Stimulated activated CD8-positive, alpha-beta memory T cell treated with anti-CD3 and anti-CD28 coated beads, Interleukin-4, amount 100 ng/mL, for 1 hour (primary cell): ENCODE results near the gene HHATL.
"Not testable (repeated sequence)": the region's sequence is repeated elsewhere in the genome, so short reads cannot be mapped to it uniquely, and the experiment has no call there.

Experiments used
- DNase-seq, 2 donors: peaks; one replicate each; pipeline ENCODE4 v3.0.0-alpha.2; 2020; ENCODE audit warnings: low read depth in 2 of 2, low spot score in 1 of 2

Gene HHATL

GRCh38 chr3:42734263-42734860 lies 31.8 kb upstream of the HHATL start:
- no peak for DNase-seq

GRCh38 chr3:42733501-42734262 lies 31.1 kb upstream of the HHATL start:
- DNase-seq = no peak

GRCh38 chr3:42732829-42733459 lies 30.3 kb upstream of the HHATL start:
- no peak for DNase-seq

- no peak for DNase-seq
Observed at GRCh38 chr3:42732196-42732828, 29.7 kb upstream of the HHATL start.

- DNase-seq = no peak
Observed at GRCh38 chr3:42731476-42732195, 29.0 kb upstream of the HHATL start.

GRCh38 chr3:42730706-42731420 lies 28.3 kb upstream of the HHATL start:
- DNase-seq = no peak

GRCh38 chr3:42730294-42730693 lies 27.7 kb upstream of the HHATL start:
- no peak for DNase-seq

- no peak for DNase-seq
Observed at GRCh38 chr3:42729404-42730145, 27.0 kb upstream of the HHATL start.

- DNase-seq = no peak
Observed at GRCh38 chr3:42728668-42729364, 26.2 kb upstream of the HHATL start.

GRCh38 chr3:42728056-42728455 lies 25.5 kb upstream of the HHATL start:
- no peak for DNase-seq

- DNase-seq = no peak
Observed at GRCh38 chr3:42725454-42725853, 22.9 kb upstream of the HHATL start.

GRCh38 chr3:42723219-42723618 lies 20.6 kb upstream of the HHATL start:
- no peak for DNase-seq

GRCh38 chr3:42722442-42722841 lies 19.8 kb upstream of the HHATL start:
- DNase-seq = not testable (repeated sequence)

GRCh38 chr3:42721690-42722089 lies 19.1 kb upstream of the HHATL start:
- no peak for DNase-seq

GRCh38 chr3:42720126-42720525 lies 17.5 kb upstream of the HHATL start:
- DNase-seq = no peak

- DNase-seq = no peak
Observed at GRCh38 chr3:42719002-42719401, 16.4 kb upstream of the HHATL start.

- no peak for DNase-seq
Observed at GRCh38 chr3:42718338-42718737, 15.7 kb upstream of the HHATL start.

- no peak for DNase-seq
Observed at GRCh38 chr3:42717306-42717705, 14.7 kb upstream of the HHATL start.

- DNase-seq = no peak
Observed at GRCh38 chr3:42714171-42714852, 11.7 kb upstream of the HHATL start.
